A673 (cell line): ENCODE results near the gene KRT35. TPM values are rescaled to one million over a fixed set of nuclear protein-coding genes. Genes with fewer than 3 reads are reported as not detected.

Source experiments
- Bru-seq: library from RNA; stranded (reverse); fragments of 400-500 nt; gene quantifications from one replicate; lab custom pipeline; 2021; lab: Mats Ljungman, UMichigan
- BruChase-seq, 2 experiments: library from RNA; stranded (reverse); fragments of 400-500 nt; gene quantifications; one replicate each; lab custom pipeline; 2021; lab: Mats Ljungman, UMichigan
- BruUV-seq: library from RNA; stranded (reverse); fragments of 400-500 nt; replicated peaks from 2 replicates; lab custom pipeline; 2021; lab: Mats Ljungman, UMichigan
- CTCF ChIA-PET: fragments of 300-600 bp; sonication (Branson Sonifier 250); formaldehyde crosslinking; loops from one replicate; lab custom pipeline; 2022; ENCODE audit warnings: antibody characterized with exemption; lab: Charles Lee
- POLR2A ChIA-PET: fragments of 300-600 bp; sonication (Branson Sonifier 250); formaldehyde crosslinking; loops from one replicate; lab custom pipeline; 2022; ENCODE audit warnings: antibody characterized with exemption; ENCODE audit not compliant: low non-redundant PET; lab: Charles Lee
- DNase-seq: peaks from one replicate; pipeline ENCODE4 v3.0.0-alpha.2; 2015; ENCODE audit warnings: low spot score
- H3K27ac ChIP-seq: fragments of 200-600 bp; sonication (generic); 2 replicates; pipeline ENCODE4 v1.5.1; 2016; ENCODE audit warnings: mixed run types, low read depth, mild to moderate bottlenecking, mixed read lengths, antibody characterized with exemption, low read length; ENCODE audit not compliant: poor library complexity, severe bottlenecking
- H3K27me3 ChIP-seq: fragments of 200-600 bp; sonication (generic); replicated peaks from 2 replicates; pipeline ENCODE4 v1.6.1; 2017; ENCODE audit warnings: mixed run types, low read depth, mild to moderate bottlenecking, mixed read lengths, antibody characterized with exemption, low read length; ENCODE audit not compliant: insufficient read depth, poor library complexity
- H3K36me3 ChIP-seq: fragments of 200-600 bp; sonication (generic); 2 replicates; pipeline ENCODE4 v1.6.1; 2016; ENCODE audit warnings: mixed run types, mild to moderate bottlenecking, mixed read lengths, antibody characterized with exemption, low read length; ENCODE audit not compliant: insufficient read depth, poor library complexity, severe bottlenecking
- H3K4me1 ChIP-seq: fragments of 200-600 bp; sonication (generic); 2 replicates; pipeline ENCODE4 v1.6.1; 2017; ENCODE audit warnings: mixed run types, mild to moderate bottlenecking, mixed read lengths, antibody characterized with exemption, low read length; ENCODE audit not compliant: insufficient read depth, poor library complexity, severe bottlenecking
- H3K4me3 ChIP-seq: fragments of 200-600 bp; sonication (generic); 2 replicates; pipeline ENCODE4 v1.5.1; 2016; ENCODE audit warnings: low read depth, mixed run types, mild to moderate bottlenecking, mixed read lengths, low read length; ENCODE audit not compliant: poor library complexity, severe bottlenecking
- H3K9me3 ChIP-seq: fragments of 200-600 bp; sonication (generic); 2 replicates; pipeline ENCODE4 v1.6.1; 2016; ENCODE audit warnings: mixed run types, low read depth, mild to moderate bottlenecking, mixed read lengths, antibody characterized with exemption, low read length; ENCODE audit not compliant: poor library complexity, severe bottlenecking
- EZH2 ChIP-seq: fragments of 200-600 bp; sonication (generic); IDR thresholded peaks from 2 replicates; pipeline ENCODE4 v1.6.1; 2017; ENCODE audit warnings: borderline replicate concordance, low read depth, mild to moderate bottlenecking, mixed read lengths, antibody characterized with exemption, low read length; ENCODE audit not compliant: poor library complexity, severe bottlenecking
- intact Hi-C: fragments of 100-400 bp; cut with micrococcal nuclease; formaldehyde crosslinking; loops from one replicate; pipeline ENCODE4 v1.10.0; 2022; ENCODE audit not compliant: unreplicated experiment
- long read RNA-seq: library from polyadenylated mRNA; stranded (forward); transcript quantifications from one replicate; pipeline ENCODE4 v2.0.0, GENCODE V29; 2022
- total RNA-seq: library from RNA; stranded (reverse); gene quantifications from 2 replicates; pipeline ENCODE4 v1.2.3, GENCODE V29; 2021
- TF ChIP-seq, protein P1 (sequence below): fragments of 300-800, 200-600 bp; sonication (generic); conservative IDR thresholded peaks from 2 replicates; pipeline ENCODE4 v1.5.1; 2017; ENCODE audit warnings: low read depth, mild to moderate bottlenecking, antibody characterized with exemption, low read length, moderate library complexity, mixed read lengths

Gene KRT35
- not detected in 2 replicates for total RNA-seq
- not detected for Bru-seq, nascent RNA
- BruChase-seq, experiment 1, labeled RNA remaining after a 2-hour chase: not detected
- BruChase-seq, experiment 2, labeled RNA remaining after a 6-hour chase: not detected
- long read RNA-seq: 0 reads

DNA sequence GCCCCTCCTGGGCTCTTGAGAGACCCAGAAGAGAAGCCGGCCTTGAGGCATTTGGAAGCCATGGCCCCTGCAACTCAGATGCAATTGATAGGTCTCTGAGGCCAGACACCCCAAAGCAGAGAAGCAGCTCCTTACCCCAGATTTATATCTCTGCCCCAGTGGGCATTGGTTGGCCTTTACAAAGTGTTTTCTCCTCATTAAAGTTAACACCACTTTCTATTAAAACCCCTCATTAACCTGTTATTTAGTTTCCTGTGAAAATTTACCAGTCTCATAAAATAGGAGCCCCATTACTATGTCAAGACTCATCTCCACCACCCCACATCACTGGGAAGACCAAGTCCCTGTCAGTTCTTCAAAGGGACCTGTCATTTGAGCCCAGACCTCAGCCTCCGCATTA is at the start of gene KRT35:
Gene KRT35 (minus strand): TSS at position 116 of the 400 bp plus-strand sequence. CDS start 54 bp downstream, at position 62.
- Histone ChIP-seq H3K4me3 (no peak within 1 kb of the TSS), H3K36me3 (no peaks in the 10 kb centered on the region), H3K27ac (no peak within 1 kb of the TSS), H3K4me1 (no peaks in the 10 kb centered on the region), H3K27me3 (no peaks in the 10 kb centered on the region), H3K9me3 (no peaks in the 10 kb centered on the region)
- DNase-seq: no peak
- intact Hi-C loops: no loop called here
- no TSS peak for BruUV-seq
- CTCF ChIA-PET: no interaction called here
- TF ChIP-seq, protein P1, sequence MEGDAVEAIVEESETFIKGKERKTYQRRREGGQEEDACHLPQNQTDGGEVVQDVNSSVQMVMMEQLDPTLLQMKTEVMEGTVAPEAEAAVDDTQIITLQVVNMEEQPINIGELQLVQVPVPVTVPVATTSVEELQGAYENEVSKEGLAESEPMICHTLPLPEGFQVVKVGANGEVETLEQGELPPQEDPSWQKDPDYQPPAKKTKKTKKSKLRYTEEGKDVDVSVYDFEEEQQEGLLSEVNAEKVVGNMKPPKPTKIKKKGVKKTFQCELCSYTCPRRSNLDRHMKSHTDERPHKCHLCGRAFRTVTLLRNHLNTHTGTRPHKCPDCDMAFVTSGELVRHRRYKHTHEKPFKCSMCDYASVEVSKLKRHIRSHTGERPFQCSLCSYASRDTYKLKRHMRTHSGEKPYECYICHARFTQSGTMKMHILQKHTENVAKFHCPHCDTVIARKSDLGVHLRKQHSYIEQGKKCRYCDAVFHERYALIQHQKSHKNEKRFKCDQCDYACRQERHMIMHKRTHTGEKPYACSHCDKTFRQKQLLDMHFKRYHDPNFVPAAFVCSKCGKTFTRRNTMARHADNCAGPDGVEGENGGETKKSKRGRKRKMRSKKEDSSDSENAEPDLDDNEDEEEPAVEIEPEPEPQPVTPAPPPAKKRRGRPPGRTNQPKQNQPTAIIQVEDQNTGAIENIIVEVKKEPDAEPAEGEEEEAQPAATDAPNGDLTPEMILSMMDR: no peak
- no peak for TF ChIP-seq EZH2
- POLR2A ChIA-PET: no interaction called here

DNA sequence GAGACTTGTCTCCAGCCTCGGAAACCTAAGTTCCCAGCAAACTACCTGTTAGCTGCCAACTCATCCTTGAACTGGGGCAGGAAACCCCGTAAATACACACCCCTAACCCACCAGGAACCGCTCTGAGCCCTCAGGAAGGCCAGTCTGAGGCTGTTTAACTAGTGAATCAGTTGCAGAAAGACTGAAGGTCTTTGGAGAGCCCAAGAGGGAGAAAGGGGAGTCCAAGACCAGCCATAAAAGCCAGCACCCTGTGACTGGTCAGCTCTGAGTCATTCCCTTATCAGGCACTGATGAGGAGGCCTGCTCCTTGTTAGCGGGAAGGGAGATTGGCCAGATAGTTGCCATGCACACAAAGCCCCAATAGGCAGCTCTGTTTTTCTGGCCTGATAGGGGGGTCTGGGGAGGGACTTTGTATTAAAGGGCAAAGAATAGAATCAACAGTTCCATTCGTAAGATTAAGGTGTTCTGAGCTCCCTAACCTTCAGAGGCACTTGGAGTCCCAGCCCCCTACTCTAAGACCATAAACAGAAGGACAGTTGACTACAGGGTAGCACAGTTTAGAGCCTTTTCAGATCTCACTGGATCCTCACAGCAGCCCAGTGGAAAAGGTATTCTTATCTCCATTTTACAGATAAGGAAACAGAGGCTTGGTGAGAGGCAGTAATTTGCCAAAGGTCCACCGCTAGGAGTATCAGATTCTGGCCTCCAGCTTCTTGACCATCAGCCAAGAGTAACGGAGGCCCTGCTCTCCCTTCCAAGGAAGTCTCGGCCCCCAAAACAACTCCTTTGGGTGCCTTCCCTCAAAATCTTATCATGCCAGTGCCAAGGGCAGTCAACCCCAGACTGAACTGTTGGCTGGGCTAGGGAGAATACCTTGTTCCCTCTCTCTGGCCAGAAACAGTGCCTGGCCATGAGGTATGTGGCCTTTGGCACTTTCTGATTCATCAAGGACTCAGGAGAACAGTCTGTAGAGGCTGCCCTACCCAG is 49.4 kb upstream of the KRT35 start:
- no peak for DNase-seq
- TF ChIP-seq, protein P1: no peak
- TF ChIP-seq EZH2: no peak
- intact Hi-C loops: no loop called here
- Histone ChIP-seq H3K36me3 (no peaks in the 10 kb centered on the region), H3K9me3 (no peaks in the 10 kb centered on the region), H3K4me3 (no peak overlapping the region), H3K27me3 (no peaks in the 10 kb centered on the region), H3K27ac (no peak overlapping the region), H3K4me1 (no peaks in the 10 kb centered on the region)
- ChIA-PET CTCF (no interaction called here), POLR2A (no interaction called here)
- BruUV-seq: no TSS peak

DNA sequence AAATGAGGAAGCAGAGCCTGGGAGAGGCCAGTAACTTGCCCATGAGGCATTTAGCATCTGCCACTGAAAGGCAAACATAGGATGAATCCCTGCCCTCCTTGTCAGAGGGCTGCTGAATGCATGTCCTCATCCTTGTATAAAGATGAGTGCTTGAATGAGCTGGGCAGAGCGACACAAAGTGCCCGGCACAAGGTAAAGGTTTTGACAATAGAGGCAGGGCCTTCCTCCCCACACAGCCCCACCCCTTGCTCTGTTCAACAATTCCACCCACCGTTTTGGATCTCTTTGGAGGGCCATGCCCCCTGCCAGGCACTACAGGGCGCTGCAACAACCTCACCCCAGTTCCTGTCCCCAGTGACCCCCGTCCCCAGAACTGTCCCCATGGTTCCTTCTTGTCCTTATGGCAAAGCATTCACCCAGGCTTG is 48.6 kb upstream of the KRT35 start:
- Histone ChIP-seq H3K36me3 (no peaks in the 10 kb centered on the region), H3K4me1 (no peaks in the 10 kb centered on the region), H3K27me3 (no peaks in the 10 kb centered on the region), H3K27ac (no peak overlapping the region), H3K9me3 (no peaks in the 10 kb centered on the region), H3K4me3 (no peak overlapping the region)
- ChIA-PET CTCF (no interaction called here), POLR2A (no interaction called here)
- BruUV-seq: no TSS peak
- no peak for DNase-seq
- intact Hi-C loops: no loop called here
- no peak for TF ChIP-seq EZH2
